Measurements from ENCODE around the gene PRR13.
A peak's percentile ranks its signal among the peaks of the same experiment; 100 is the strongest.
"Not testable (repeated sequence)": the region's sequence is repeated elsewhere in the genome, so short reads cannot be mapped to it uniquely, and the experiment has no call there.

Gene PRR13

DNA sequence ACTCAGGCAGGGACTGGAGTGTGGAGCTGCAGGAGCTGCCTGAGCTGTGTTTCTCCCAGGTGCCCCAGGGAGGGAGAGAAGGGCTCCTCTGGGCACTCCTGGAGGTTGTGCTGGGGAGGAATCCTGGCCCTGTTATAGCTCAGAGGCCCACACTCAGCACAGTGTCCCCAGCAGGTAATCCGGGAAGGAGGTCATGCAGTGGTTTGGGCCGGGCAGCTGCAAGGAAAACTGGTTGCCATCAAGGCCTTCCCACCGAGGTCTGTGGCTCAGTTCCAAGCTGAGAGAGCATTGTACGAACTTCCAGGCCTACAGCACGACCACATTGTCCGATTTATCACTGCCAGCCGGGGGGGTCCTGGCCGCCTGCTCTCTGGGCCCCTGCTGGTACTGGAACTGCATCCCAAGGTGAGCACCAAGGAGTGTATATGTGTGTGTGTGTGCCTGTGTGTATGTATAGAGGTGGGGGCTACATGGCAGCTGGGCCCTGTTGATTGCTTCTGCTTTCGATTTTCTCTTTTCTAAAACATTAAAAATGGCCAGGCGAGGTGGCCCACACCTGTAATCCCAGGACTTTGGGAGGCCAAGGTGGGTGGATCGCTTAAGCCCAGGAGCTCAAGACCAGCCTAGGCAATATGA lies 15.9 kb upstream of the PRR13 start:
- no peak overlapping the region for H3K4me3 ChIP-seq (ENCODE audit: low read depth, low read length)
- DNase-seq (ENCODE audit: low read depth), result no peak
- TF ChIP-seq, protein P1, sequence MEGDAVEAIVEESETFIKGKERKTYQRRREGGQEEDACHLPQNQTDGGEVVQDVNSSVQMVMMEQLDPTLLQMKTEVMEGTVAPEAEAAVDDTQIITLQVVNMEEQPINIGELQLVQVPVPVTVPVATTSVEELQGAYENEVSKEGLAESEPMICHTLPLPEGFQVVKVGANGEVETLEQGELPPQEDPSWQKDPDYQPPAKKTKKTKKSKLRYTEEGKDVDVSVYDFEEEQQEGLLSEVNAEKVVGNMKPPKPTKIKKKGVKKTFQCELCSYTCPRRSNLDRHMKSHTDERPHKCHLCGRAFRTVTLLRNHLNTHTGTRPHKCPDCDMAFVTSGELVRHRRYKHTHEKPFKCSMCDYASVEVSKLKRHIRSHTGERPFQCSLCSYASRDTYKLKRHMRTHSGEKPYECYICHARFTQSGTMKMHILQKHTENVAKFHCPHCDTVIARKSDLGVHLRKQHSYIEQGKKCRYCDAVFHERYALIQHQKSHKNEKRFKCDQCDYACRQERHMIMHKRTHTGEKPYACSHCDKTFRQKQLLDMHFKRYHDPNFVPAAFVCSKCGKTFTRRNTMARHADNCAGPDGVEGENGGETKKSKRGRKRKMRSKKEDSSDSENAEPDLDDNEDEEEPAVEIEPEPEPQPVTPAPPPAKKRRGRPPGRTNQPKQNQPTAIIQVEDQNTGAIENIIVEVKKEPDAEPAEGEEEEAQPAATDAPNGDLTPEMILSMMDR (IDR thresholded peaks at IDR 0.05; ENCODE audit: insufficient read depth, low read depth, low read length, missing control alignments), result no peak

GRCh38 chr12:53427905-53428594 lies 13.5 kb upstream of the PRR13 start:
- DNase-seq (ENCODE audit: low read depth), result peak; percentile 16
- TF ChIP-seq, protein P1 (IDR thresholded peaks at IDR 0.05; ENCODE audit: insufficient read depth, low read depth, low read length, missing control alignments), result no peak
- H3K4me3 ChIP-seq (ENCODE audit: low read depth, low read length), result no peak overlapping the region

- H3K4me3 ChIP-seq (ENCODE audit: low read depth, low read length), result no peak overlapping the region
- TF ChIP-seq, protein P1 (IDR thresholded peaks at IDR 0.05; ENCODE audit: insufficient read depth, low read depth, low read length, missing control alignments), result no peak
Measured at GRCh38 chr12:53428741-53429140, 12.8 kb upstream of the PRR13 start.

DNA sequence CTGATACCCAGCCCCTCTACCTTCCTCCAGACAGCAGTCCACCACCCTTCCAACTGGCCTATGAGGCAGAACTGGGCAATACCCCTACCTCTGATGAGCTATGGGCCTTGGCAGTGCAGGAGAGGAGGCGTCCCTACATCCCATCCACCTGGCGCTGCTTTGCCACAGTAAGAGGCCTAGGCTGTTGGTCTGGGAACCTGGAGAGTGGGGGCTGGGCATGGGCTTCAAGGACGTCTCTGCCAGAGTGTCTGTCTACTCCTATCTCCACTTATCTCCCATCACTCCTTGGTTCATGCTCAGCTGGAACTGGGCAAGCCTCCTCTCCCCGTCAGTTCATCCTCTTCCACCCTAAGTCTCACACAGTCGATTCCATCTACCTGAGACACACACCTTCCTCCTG lies 11.4 kb upstream of the PRR13 start:
- DNase-seq (ENCODE audit: low read depth), result no peak
- H3K4me3 ChIP-seq (ENCODE audit: low read depth, low read length), result no peak overlapping the region
- TF ChIP-seq, protein P1 (IDR thresholded peaks at IDR 0.05; ENCODE audit: insufficient read depth, low read depth, low read length, missing control alignments), result no peak

More at GRCh38 chr12:53428741-53429140, 12.8 kb upstream of the PRR13 start:
- DNase-seq (ENCODE audit: low read depth), result no peak

- TF ChIP-seq, protein P1 (IDR thresholded peaks at IDR 0.05; ENCODE audit: insufficient read depth, low read depth, low read length, missing control alignments), result no peak
- DNase-seq (ENCODE audit: low read depth), result no peak
- no peak overlapping the region for H3K4me3 ChIP-seq (ENCODE audit: low read depth, low read length)
Measured at GRCh38 chr12:53431187-53431586, 10.3 kb upstream of the PRR13 start.

DNA sequence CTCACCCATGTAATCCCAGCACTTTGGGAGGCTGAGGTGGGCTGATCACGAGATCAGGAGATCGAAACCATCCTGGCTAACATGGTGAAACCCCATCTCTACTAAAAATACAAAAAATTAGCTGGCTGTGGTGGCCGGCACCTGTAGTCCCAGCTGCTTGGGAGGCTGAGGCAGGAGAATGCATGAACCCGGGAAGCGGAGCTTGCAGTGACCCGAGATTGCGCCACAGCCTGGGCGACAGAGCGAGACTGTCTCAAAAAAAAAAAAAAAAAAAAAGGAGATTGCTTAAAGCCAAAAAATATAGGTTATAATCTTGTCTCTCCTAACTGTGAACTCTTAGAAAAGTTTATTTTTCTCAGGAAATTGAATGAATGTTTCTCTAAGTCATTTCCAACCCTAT lies 6.2 kb upstream of the PRR13 start:
- not testable (repeated sequence) for H3K4me3 ChIP-seq (ENCODE audit: low read depth, low read length); DNase-seq (ENCODE audit: low read depth)

DNA sequence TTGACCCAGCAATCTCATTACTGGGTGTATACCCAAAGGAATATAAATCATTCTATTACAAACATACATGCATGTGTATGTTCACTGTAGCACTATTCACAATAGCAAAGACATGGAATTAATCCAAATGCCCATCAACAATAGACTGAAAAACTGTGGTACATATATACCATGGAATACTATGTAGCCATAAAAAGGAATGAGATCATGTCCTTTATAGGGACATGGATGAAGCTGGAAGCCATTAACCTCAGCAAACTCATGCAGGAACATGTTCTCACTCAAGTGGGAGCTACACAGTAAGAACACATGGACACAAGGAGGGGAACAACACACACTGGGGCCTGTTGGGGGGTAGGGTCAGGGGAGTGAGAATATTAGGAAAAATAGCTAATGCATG lies 2.0 kb upstream of the PRR13 start:
- not testable (repeated sequence) for DNase-seq (ENCODE audit: low read depth); H3K4me3 ChIP-seq (ENCODE audit: low read depth, low read length)

DNA sequence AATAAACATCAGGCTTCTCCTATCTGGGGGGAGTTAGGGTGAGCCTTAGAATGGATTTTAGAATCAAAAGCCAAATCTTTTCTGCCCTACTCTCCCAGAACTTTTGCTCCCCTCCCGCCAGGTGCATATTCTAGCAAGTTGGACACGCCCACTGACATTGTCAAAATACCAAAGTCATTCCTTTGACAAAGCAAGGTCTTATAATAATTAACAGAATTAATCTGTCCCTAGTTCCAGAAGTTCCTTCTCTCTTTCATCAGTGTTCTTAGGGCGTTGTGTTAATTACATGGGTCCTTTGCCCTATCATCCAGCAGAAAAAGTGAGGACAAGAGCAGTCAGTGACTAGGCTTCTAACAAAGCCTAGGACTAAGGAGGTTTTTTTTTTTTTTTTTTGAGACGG lies 2.4 kb downstream of the PRR13 start:
- TF ChIP-seq, protein P1 (IDR thresholded peaks at IDR 0.05; ENCODE audit: insufficient read depth, low read depth, low read length, missing control alignments), result no peak
- H3K4me3 ChIP-seq (ENCODE audit: low read depth, low read length), result no peak overlapping the region
- DNase-seq (ENCODE audit: low read depth), result no peak

GRCh38 chr12:53444593-53445325 lies 3.2 kb downstream of the PRR13 start:
- DNase-seq (ENCODE audit: low read depth), result not testable (repeated sequence)

More at GRCh38 chr12:53444593-53445325, 3.2 kb downstream of the PRR13 start:
- not testable (repeated sequence) for H3K4me3 ChIP-seq (ENCODE audit: low read depth, low read length)

Measured in GM12865 (cell line).